Measurements from ENCODE around the gene MEIS3. TPM values are rescaled to one million over a fixed set of nuclear protein-coding genes. Genes with fewer than 3 reads are reported as not detected.

MEIS3 gene
- polyA plus RNA-seq = 19.7 TPM
- long read RNA-seq, donor 1, partial matches to known transcripts = 0 of 2 reads
- long read RNA-seq, donor 1, other reads (novel, unspliced or antisense) = 0 of 2 reads
- long read RNA-seq, donor 2, partial matches to known transcripts = 0 of 5 reads
- long read RNA-seq, donor 2, other reads (novel, unspliced or antisense) = 0 of 5 reads
- long read RNA-seq, donor 3, partial matches to known transcripts = 0 of 4 reads
- long read RNA-seq, donor 3, other reads (novel, unspliced or antisense) = 0 of 4 reads
- long read RNA-seq, donor 4 = 0 reads
- long read RNA-seq, donor 5, partial matches to known transcripts = 0 of 2 reads
- long read RNA-seq, donor 5, other reads (novel, unspliced or antisense) = 0 of 2 reads
- long read RNA-seq, donor 6, partial matches to known transcripts = 0 of 5 reads
- long read RNA-seq, donor 6, other reads (novel, unspliced or antisense) = 0 of 5 reads
- long read RNA-seq, donor 7, partial matches to known transcripts = 0 of 4 reads
- long read RNA-seq, donor 7, other reads (novel, unspliced or antisense) = 0 of 4 reads
- long read RNA-seq, donor 8, transcript MEIS3-204 (13 exons, 1,715 nt) = major isoform, 5 of 7 reads
- long read RNA-seq, donor 8, partial matches to known transcripts = 0 of 7 reads
- long read RNA-seq, donor 8, other reads (novel, unspliced or antisense) = 0 of 7 reads
- long read RNA-seq, donor 9, partial matches to known transcripts = 0 of 2 reads
- long read RNA-seq, donor 9, other reads (novel, unspliced or antisense) = 0 of 2 reads
- long read RNA-seq, donor 10, partial matches to known transcripts = 5 of 9 reads
- long read RNA-seq, donor 10, other reads (novel, unspliced or antisense) = 0 of 9 reads
- long read RNA-seq, donor 11, transcript MEIS3-204 (13 exons, 1,715 nt) = major isoform, 5 of 6 reads
- long read RNA-seq, donor 11, partial matches to known transcripts = 0 of 6 reads
- long read RNA-seq, donor 11, other reads (novel, unspliced or antisense) = 0 of 6 reads

DNA sequence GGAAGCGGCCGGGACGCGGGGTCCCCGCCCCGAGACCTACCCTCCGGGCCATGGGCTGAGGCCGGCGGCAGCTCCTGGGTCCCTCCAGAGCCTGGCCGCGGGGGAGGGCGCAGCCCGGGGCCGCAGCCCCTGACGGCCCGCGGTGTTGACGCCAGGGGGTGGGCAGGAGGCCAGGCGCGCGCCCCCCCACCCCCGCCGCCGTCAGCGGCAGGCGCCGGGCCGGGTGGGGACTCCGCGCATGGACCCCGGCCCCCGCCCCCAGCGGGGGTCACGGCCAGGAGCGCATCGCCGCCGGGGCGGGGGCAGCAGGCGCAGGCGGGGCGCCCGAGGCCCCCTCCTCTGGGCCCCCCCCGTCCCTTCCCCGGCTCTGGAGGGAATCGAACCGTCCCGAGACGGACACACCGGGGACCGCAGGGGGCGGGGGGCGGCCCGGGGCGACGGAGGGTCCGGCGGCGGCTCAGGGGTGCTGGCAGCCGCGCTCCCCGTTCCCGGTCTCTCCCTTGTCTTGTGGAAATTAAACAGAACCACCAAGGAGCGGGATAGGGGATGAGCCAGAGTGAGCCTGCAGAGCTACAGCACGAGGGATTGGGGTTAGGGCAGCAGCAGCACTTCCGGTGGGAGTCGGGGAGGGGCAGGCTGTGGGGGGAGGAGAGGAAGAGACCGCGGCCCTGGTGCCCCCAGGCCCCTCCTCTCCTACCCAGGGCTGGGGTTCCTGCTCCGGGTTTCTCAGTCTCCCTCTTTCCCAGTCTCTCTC, at the start of gene MEIS3:
TSS of gene MEIS3 (minus strand) at position 498 of the 754 bp plus-strand sequence. CDS start at position 52, 446 bp downstream.
- DNase-seq = no peak
- H3K4me3 ChIP-seq (ENCODE audit: low read length) = peak within 1 kb of the TSS; percentile 35
- H3K27ac ChIP-seq (ENCODE audit: low read length) = no peak within 1 kb of the TSS
- H3K27me3 ChIP-seq (ENCODE audit: control insufficient read depth, insufficient read depth, low read length) = peaks cover 83% of the 10 kb centered on the region
- peaks cover 8% of the 10 kb centered on the region for H3K4me1 ChIP-seq (ENCODE audit: control insufficient read depth, insufficient read depth, low read length)
- no CpG with 5 or more reads among the region's 70 CpGs for WGBS (ENCODE audit: insufficient coverage, low lambda C conversion rate)
- no peaks in the 10 kb centered on the region for H3K36me3 ChIP-seq (ENCODE audit: control insufficient read depth, insufficient read depth, low read length)
- H3K9me3 ChIP-seq (ENCODE audit: control insufficient read depth, low read depth, low read length) = no peaks in the 10 kb centered on the region

DNA sequence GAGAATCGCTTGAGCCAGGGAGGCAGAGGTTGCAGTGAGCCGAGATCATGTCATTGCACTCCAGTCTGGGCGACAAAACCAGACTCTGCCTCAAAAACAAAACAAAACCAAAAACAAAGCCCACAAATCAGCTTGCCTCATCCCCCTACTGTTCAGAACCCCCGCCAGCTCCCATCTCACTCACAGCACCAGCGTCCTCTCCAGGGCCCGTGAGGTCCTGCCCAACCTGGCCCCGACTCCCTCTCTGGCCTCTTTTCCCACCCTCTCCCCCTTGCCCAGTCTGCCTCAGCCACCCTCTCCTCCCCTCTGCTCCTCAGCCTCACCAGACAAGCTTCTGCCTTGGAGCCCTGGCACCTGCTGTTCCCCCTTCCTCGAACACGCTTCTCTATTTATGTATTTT, 48.6 kb upstream of the MEIS3 start:
- Histone ChIP-seq H3K4me1 (ENCODE audit: control insufficient read depth, insufficient read depth, low read length) (peaks cover 6% of the 10 kb centered on the region), H3K36me3 (ENCODE audit: control insufficient read depth, insufficient read depth, low read length) (no peaks in the 10 kb centered on the region), H3K9me3 (ENCODE audit: control insufficient read depth, low read depth, low read length) (peaks cover 2% of the 10 kb centered on the region), H3K4me3 (ENCODE audit: low read length) (no peak overlapping the region), H3K27ac (ENCODE audit: low read length) (no peak overlapping the region), H3K27me3 (ENCODE audit: control insufficient read depth, insufficient read depth, low read length) (peaks cover 64% of the 10 kb centered on the region)
- DNase-seq = no peak
- WGBS (ENCODE audit: insufficient coverage, low lambda C conversion rate) = no CpG with 5 or more reads among the region's 9 CpGs

DNA sequence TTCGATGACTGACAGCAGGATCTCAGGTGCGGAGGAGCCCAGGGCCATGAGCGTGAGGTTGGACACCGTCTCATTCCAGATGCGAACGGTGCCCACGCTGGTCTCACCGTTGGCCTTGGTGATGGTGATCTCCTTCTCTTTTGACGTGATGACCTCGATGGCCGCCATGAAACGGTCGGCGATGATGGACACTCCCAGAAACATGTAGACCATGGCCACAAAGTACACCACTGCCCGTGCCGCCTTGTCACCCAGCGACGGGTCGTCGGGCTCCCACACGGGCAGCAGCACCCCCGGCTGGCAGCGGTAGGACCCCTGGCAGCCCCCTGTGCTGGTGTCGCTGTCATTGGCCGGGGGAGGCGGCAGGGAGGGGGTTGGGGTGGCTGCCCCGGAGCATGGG, 46.6 kb upstream of the MEIS3 start:
- H3K9me3 ChIP-seq (ENCODE audit: control insufficient read depth, low read depth, low read length) = no peaks in the 10 kb centered on the region
- no peak overlapping the region for H3K27ac ChIP-seq (ENCODE audit: low read length)
- no peak overlapping the region for H3K4me3 ChIP-seq (ENCODE audit: low read length)
- peaks cover 51% of the 10 kb centered on the region for H3K27me3 ChIP-seq (ENCODE audit: control insufficient read depth, insufficient read depth, low read length)
- H3K4me1 ChIP-seq (ENCODE audit: control insufficient read depth, insufficient read depth, low read length) = no peaks in the 10 kb centered on the region
- no peaks in the 10 kb centered on the region for H3K36me3 ChIP-seq (ENCODE audit: control insufficient read depth, insufficient read depth, low read length)
- WGBS (ENCODE audit: insufficient coverage, low lambda C conversion rate) = no CpG with 5 or more reads among the region's 27 CpGs
- no peak for DNase-seq

DNA sequence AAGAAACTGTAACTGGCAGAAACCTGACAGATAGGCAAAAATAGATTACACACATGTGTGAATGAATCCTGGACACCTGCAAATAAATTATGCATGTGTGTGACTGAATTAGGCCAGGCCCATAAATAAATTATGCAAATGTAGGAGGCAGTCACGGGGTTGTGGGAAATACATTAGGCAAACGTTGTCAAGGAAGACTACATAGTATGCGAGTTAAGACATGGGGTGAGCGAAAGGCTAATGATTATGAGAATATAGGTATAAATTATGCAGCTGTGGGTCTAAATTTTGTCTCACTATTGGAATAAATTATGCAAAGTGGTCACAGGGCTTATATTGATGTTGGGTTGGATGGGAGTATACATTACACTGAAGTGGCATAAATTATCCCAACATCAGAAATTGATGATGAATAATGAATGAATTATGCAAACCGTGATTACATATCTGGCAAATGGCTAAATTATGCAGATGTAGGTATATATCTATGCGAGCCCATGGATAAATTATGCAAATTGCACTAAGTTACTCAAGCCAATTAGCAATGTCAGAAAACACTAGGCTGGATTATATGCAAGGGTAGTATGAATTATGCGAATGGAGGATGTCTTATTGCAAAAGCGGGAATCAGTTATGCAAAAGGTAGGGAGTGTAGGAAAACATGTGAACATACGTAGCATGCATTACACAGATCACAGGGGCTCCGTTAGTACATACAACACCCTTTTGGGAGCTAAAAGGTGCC, 45.5 kb upstream of the MEIS3 start:
- 11% methylated on average over 3 of the region's 10 CpGs for WGBS (ENCODE audit: insufficient coverage, low lambda C conversion rate)
- H3K4me1 ChIP-seq (ENCODE audit: control insufficient read depth, insufficient read depth, low read length) = no peaks in the 10 kb centered on the region
- H3K4me3 ChIP-seq (ENCODE audit: low read length) = no peak overlapping the region
- no peaks in the 10 kb centered on the region for H3K9me3 ChIP-seq (ENCODE audit: control insufficient read depth, low read depth, low read length)
- H3K27me3 ChIP-seq (ENCODE audit: control insufficient read depth, insufficient read depth, low read length) = peaks cover 44% of the 10 kb centered on the region
- H3K27ac ChIP-seq (ENCODE audit: low read length) = no peak overlapping the region
- no peaks in the 10 kb centered on the region for H3K36me3 ChIP-seq (ENCODE audit: control insufficient read depth, insufficient read depth, low read length)
- no peak for DNase-seq

DNA sequence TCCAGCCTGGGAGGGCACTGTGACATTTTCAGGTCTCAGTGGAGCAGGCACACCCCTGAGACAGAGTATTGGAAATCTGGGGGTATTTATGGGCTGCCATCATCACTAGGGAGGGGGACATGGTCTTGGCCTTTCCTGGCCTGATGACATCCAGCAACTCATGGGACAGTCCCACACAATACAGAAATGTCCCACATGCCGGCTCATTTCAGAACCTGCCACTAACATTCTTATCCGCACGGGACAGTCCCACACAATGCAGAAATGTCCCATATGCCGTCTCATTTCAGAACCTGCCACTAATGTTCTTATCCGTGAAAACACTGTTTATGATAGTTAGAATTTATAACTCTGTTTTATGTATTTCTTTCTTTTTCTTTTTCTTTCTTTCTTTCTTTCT, 42.5 kb upstream of the MEIS3 start:
- H3K27ac ChIP-seq (ENCODE audit: low read length) = no peak overlapping the region
- 80% methylated on average over 1 of the region's 5 CpGs for WGBS (ENCODE audit: insufficient coverage, low lambda C conversion rate)

DNA sequence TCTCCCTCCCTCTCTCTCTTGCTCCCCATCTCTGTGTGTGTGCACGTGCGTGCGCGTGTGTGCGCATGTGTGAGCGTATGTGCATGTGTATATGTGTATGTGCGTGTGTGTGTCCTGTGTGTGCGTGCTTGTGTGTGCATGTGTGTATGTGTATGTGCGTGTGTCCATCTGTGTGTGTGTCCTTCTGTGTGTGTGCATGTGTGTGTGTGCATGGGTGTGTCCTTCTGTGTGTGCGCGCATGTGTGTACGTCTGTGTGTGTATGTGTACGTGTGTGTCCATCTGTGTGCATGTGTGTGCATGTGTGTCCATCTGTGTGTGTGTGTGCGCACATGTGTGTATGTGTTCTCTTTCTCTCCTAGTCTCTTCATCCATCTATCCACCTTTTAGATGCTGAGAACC, 40.1 kb upstream of the MEIS3 start:
- no CpG with 5 or more reads among the region's 14 CpGs for WGBS (ENCODE audit: insufficient coverage, low lambda C conversion rate)
- Histone ChIP-seq H3K27me3 (ENCODE audit: control insufficient read depth, insufficient read depth, low read length) (peaks cover 58% of the 10 kb centered on the region), H3K27ac (ENCODE audit: low read length) (no peak overlapping the region), H3K4me1 (ENCODE audit: control insufficient read depth, insufficient read depth, low read length) (no peaks in the 10 kb centered on the region), H3K9me3 (ENCODE audit: control insufficient read depth, low read depth, low read length) (peaks cover 19% of the 10 kb centered on the region), H3K36me3 (ENCODE audit: control insufficient read depth, insufficient read depth, low read length) (no peaks in the 10 kb centered on the region), H3K4me3 (ENCODE audit: low read length) (no peak overlapping the region)
- DNase-seq = peak in 1 of 2 donors; percentile 16

More for the DNA sequence above, 42.5 kb upstream of the MEIS3 start:
- Histone ChIP-seq H3K27me3 (ENCODE audit: control insufficient read depth, insufficient read depth, low read length) (peaks cover 46% of the 10 kb centered on the region), H3K4me3 (ENCODE audit: low read length) (no peak overlapping the region), H3K4me1 (ENCODE audit: control insufficient read depth, insufficient read depth, low read length) (no peaks in the 10 kb centered on the region), H3K9me3 (ENCODE audit: control insufficient read depth, low read depth, low read length) (peaks cover 6% of the 10 kb centered on the region), H3K36me3 (ENCODE audit: control insufficient read depth, insufficient read depth, low read length) (no peaks in the 10 kb centered on the region)
- no peak for DNase-seq

DNA sequence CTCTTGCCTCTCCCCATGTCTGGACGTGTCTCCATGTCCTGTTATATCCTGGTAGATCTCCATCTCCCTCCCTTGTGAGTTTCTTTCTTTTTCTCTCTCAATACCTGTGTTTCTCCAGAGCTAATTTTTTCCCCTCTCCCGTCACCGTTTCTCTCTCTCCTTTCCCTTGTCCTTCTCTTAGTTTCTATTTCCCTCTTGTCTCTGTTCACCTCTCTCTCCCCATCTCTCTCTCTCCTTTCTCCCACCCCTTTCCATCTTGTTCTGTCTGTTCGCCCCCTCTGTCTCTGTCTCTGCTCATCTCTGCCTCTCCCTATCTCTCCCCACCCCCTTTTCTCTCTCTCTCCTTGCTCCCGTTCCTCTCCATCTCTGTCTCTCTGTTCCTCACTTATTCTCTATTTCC, 39.3 kb upstream of the MEIS3 start:
- H3K27me3 ChIP-seq (ENCODE audit: control insufficient read depth, insufficient read depth, low read length) = peaks cover 60% of the 10 kb centered on the region
- H3K4me3 ChIP-seq (ENCODE audit: low read length) = no peak overlapping the region
- WGBS (ENCODE audit: insufficient coverage, low lambda C conversion rate) = 26% methylated on average over 5 of the region's 5 CpGs
- H3K9me3 ChIP-seq (ENCODE audit: control insufficient read depth, low read depth, low read length) = peaks cover 19% of the 10 kb centered on the region
- no peak for DNase-seq
- no peak overlapping the region for H3K27ac ChIP-seq (ENCODE audit: low read length)
- no peaks in the 10 kb centered on the region for H3K4me1 ChIP-seq (ENCODE audit: control insufficient read depth, insufficient read depth, low read length)
- H3K36me3 ChIP-seq (ENCODE audit: control insufficient read depth, insufficient read depth, low read length) = no peaks in the 10 kb centered on the region

DNA sequence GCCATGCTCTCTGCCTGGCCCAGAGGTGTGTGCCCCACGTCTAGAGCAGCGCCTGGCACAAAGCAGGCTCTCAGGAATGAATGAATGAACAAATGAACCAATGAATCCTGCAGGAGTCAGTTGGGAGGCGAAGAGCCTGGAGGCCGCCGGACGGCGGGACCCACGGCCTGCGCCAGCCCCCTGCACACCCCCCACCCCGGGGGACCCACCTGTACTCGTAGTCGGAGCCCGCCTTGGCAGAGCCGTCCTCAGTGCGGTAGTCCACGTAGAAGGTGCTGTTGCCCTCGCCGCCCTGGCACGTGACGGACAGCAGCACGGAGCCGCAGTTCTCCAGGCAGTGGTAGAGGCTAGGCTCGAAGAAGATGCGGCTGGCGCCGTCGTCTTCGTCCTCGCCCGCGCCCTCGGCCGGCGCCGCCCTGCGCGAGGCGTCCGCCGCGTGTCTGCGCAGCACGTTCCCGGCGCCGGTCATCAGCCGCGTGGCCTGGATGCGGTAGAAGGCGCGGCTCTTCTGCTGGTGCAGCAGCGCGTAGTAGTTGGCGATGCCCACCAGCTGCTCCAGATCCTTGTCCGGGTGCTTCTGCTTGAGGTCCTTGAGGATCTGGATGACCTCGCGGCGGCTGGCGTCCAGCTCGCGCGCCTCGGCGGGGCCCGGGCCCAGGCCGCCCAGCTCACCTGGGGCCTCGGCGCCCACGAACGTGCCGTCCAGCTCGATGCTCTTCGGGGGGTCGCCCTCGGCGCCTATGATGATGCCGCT, 37.6 kb upstream of the MEIS3 start:
- no peak for DNase-seq
- Histone ChIP-seq H3K9me3 (ENCODE audit: control insufficient read depth, low read depth, low read length) (peaks cover 19% of the 10 kb centered on the region), H3K4me3 (ENCODE audit: low read length) (no peak overlapping the region), H3K27ac (ENCODE audit: low read length) (no peak overlapping the region), H3K36me3 (ENCODE audit: control insufficient read depth, insufficient read depth, low read length) (no peaks in the 10 kb centered on the region), H3K27me3 (ENCODE audit: control insufficient read depth, insufficient read depth, low read length) (peaks cover 63% of the 10 kb centered on the region), H3K4me1 (ENCODE audit: control insufficient read depth, insufficient read depth, low read length) (no peaks in the 10 kb centered on the region)
- WGBS (ENCODE audit: insufficient coverage, low lambda C conversion rate) = no CpG with 5 or more reads among the region's 77 CpGs

DNA sequence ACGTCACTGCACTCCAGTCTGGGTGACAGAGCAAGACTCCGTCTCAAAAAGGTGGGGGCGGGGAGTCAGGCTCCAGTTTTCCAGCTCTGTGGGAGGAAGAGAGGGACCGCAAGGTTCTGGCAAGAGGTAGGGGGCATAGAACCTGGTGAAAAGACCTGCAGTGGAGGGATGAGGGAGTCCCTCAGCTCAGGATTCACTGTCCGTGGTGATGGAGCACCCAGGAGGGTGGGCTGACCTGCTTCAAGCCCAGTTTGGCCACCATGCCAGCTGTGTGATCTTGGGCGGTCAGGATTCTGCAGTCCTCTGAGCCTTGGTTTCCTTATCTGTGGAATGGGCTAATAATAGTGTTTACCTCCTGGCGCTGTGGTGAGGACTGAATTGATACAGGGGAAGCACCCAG, 31.2 kb upstream of the MEIS3 start:
- Histone ChIP-seq H3K4me1 (ENCODE audit: control insufficient read depth, insufficient read depth, low read length) (peaks cover 6% of the 10 kb centered on the region), H3K36me3 (ENCODE audit: control insufficient read depth, insufficient read depth, low read length) (no peaks in the 10 kb centered on the region), H3K27me3 (ENCODE audit: control insufficient read depth, insufficient read depth, low read length) (peaks cover 62% of the 10 kb centered on the region), H3K9me3 (ENCODE audit: control insufficient read depth, low read depth, low read length) (peaks cover 10% of the 10 kb centered on the region), H3K27ac (ENCODE audit: low read length) (no peak overlapping the region), H3K4me3 (ENCODE audit: low read length) (no peak overlapping the region)
- no CpG with 5 or more reads among the region's 7 CpGs for WGBS (ENCODE audit: insufficient coverage, low lambda C conversion rate)
- no peak for DNase-seq
